Measurements from ENCODE around the gene TFEB. TPM values are rescaled to one million over a fixed set of nuclear protein-coding genes. Genes with fewer than 3 reads are reported as not detected.
A peak's percentile ranks its signal among the peaks of the same experiment; 100 is the strongest.

Gene TFEB
- total and polyA plus RNA-seq, 10 of the 15 experiments (the other 5 are each of a cell fraction or from before 2014, with no cell fraction given) = 0.84 to 108 (median 60.8) TPM

DNA sequence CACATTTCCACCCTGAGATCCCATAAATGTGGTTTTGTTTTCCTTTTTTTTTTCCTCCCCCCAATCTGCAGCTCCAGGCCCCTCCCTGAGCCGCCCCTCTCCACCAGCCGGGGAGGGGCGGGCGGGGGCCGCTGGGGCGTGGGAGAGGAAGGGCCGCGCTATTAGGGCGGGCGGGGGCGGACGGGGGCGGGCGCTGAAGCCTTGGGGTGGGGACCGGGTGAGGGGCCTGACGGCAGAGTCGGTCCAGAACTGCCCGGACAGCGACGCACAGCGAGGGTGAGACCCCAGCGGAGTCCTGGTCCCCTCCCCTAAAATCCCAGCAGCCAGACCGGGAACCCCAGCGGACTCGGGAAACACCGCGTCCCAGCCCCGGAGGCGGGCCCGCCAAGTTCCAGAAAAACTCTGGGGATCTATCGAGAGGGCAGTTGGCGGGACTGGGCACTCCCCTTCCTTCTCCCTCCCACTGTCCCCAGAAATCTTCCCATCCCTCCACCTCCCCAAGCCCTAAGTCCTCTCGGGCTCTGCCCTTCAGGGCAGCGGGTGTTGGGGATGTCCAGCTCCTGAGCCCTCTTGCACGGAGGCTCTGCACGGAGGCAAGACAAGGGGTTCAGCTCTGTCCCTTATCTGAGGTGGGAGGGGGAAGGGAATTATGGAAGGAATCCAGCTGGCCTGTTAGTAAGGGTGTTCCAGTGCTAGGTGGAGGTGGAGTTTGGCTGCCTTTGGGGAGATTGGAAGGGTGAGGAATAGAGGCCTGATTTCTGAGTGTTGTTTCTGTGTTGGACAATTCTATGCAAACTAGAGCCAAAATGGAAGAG lies 45.4 kb upstream of the TFEB start, which contains the start of gene PRICKLE4:
TSS of gene PRICKLE4 (plus strand) at position 232 of the 815 bp plus-strand sequence. CDS start 2,692 bp downstream, outside the sequence.
- no peak within 1 kb of the TSS for H3K27ac ChIP-seq (ENCODE audit: control insufficient read depth, insufficient read depth)
- DNase-seq (ENCODE audit: low read depth, low spot score) (no peak), ATAC-seq (peak; percentile 36), FAIRE-seq (no peak)
- H3K4me2 ChIP-seq (ENCODE audit: control insufficient read depth, insufficient read depth) = peak within 1 kb of the TSS; percentile 98
- WGBS (ENCODE audit: insufficient coverage, insufficient replicate concordance, low lambda C conversion rate, missing lambda C conversion rate) = 0% methylated on average over 21 of the region's 36 CpGs
- no peaks in the 10 kb centered on the region for H3K9me3 ChIP-seq (replicated peaks; ENCODE audit: control insufficient read depth, insufficient read depth, low read length)
- ChIA-PET POLR2A (no interaction called here), CTCF (interaction anchor here (0.7 to 8.3 kb wide), 3 partner anchors 98 to 324 kb away, joined by 3 to 141 read pairs (median 3); no protein-coding TSS in a partner anchor), RAD21 (ENCODE audit: unreplicated experiment) (interaction anchor here (0.7 to 1.9 kb wide), 2 partner anchors 33 to 265 kb away, joined by 3 to 9 read pairs; no protein-coding TSS in a partner anchor), SMC1A (ENCODE audit: uncharacterized antibody, unreplicated experiment) (interaction anchor here (2.7 kb wide), 1 partner anchor 263 kb away, joined by 20 read pairs; no protein-coding TSS in a partner anchor)
- H3K79me2 ChIP-seq (ENCODE audit: control insufficient read depth, insufficient read depth, low read length) = no peaks in the 10 kb centered on the region
- peak within 1 kb of the TSS; percentile 88 for H2AFZ ChIP-seq (ENCODE audit: control insufficient read depth, low read depth, low read length)
- no TSS peak for BruUV-seq (replicated peaks)
- peaks cover 24% of the 10 kb centered on the region for H3K4me1 ChIP-seq (ENCODE audit: control insufficient read depth, insufficient read depth, low read length)
- in situ Hi-C loops (cut with MboI) (no loop called here), intact Hi-C loops (cut with micrococcal nuclease; ENCODE audit: unreplicated experiment) (loop anchor here (1.0 to 5.0 kb wide), 3 partner anchors 264 to 432 kb away; no protein-coding TSS in a partner anchor)
- H4K20me1 ChIP-seq (ENCODE audit: control insufficient read depth, insufficient read depth) = no peaks in the 10 kb centered on the region
- H3K36me3 ChIP-seq (ENCODE audit: control insufficient read depth in 2 of 2, insufficient read depth in 2 of 2, low read length in 1 of 2) = peaks cover 0 to 3% of the 10 kb centered on the region in 2 experiments; a peak in 1 of 4 replicates
- H3K4me3 ChIP-seq = peak within 1 kb of the TSS; percentile 74
- no peaks in the 10 kb centered on the region for H3K27me3 ChIP-seq (replicated peaks in 1 of 2; ENCODE audit: control insufficient read depth in 2 of 2, insufficient read depth in 2 of 2, low read length in 1 of 2)
- peak within 1 kb of the TSS; percentile 72; the same call in 1 of the 2 replicates for H3K9ac ChIP-seq (ENCODE audit: control insufficient read depth, insufficient read depth, low read length)
- TF ChIP-seq CBFB (IDR thresholded peaks at IDR 0.05; ENCODE audit: low read depth) (no peak), SKIL (IDR thresholded peaks at IDR 0.05; ENCODE audit: low read depth, poor library complexity, severe bottlenecking) (no peak), SPI1 (IDR thresholded peaks at IDR 0.05; ENCODE audit: borderline replicate concordance, insufficient read depth, low read depth, low read length) (no peak), IKZF2 (IDR thresholded peaks at IDR 0.05) (no peak), FOXK2 (IDR thresholded peaks at IDR 0.05) (no peak), CBX5 (IDR thresholded peaks at IDR 0.05; ENCODE audit: low read depth) (no peak), ZBTB11 (CRISPR knock-in tag; IDR thresholded peaks at IDR 0.05) (no peak), ELK1 (IDR thresholded peaks at IDR 0.05; ENCODE audit: low read depth, low read length) (no peak), EED (IDR thresholded peaks at IDR 0.05; ENCODE audit: low read depth) (0 out of 2 replicates have a peak, but pooled peaks have one; percentile 17), SIN3A (IDR thresholded peaks at IDR 0.05; ENCODE audit: low read depth, low read length) (no peak), ZNF622 (IDR thresholded peaks at IDR 0.05) (no peak), ZNF384 (IDR thresholded peaks at IDR 0.05; ENCODE audit: borderline replicate concordance, low read depth, low read length) (no peak)
- TF ChIP-seq, protein P1, sequence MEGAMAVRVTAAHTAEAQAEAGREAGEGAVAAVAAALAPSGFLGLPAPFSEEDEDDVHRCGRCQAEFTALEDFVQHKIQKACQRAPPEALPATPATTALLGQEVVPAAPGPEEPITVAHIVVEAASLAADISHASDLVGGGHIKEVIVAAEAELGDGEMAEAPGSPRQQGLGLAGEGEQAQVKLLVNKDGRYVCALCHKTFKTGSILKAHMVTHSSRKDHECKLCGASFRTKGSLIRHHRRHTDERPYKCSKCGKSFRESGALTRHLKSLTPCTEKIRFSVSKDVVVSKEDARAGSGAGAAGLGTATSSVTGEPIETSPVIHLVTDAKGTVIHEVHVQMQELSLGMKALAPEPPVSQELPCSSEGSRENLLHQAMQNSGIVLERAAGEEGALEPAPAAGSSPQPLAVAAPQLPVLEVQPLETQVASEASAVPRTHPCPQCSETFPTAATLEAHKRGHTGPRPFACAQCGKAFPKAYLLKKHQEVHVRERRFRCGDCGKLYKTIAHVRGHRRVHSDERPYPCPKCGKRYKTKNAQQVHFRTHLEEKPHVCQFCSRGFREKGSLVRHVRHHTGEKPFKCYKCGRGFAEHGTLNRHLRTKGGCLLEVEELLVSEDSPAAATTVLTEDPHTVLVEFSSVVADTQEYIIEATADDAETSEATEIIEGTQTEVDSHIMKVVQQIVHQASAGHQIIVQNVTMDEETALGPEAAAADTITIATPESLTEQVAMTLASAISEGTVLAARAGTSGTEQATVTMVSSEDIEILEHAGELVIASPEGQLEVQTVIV (IDR thresholded peaks at IDR 0.05; ENCODE audit: borderline replicate concordance, partially characterized antibody) = no peak

All from GM12878 (cell line).